Measurements from ENCODE around the gene CR1L.
"Not testable (repeated sequence)": the region's sequence is repeated elsewhere in the genome, so short reads cannot be mapped to it uniquely, and the experiment has no call there.

CR1L gene

GRCh38 chr1:207754974-207755700 lies 110.2 kb downstream of the CR1L start:
- H3K4me3 Mint-ChIP-seq: no peak overlapping the region
- H3K4me1 Mint-ChIP-seq: peaks cover 56% of the 10 kb centered on the region

DNA sequence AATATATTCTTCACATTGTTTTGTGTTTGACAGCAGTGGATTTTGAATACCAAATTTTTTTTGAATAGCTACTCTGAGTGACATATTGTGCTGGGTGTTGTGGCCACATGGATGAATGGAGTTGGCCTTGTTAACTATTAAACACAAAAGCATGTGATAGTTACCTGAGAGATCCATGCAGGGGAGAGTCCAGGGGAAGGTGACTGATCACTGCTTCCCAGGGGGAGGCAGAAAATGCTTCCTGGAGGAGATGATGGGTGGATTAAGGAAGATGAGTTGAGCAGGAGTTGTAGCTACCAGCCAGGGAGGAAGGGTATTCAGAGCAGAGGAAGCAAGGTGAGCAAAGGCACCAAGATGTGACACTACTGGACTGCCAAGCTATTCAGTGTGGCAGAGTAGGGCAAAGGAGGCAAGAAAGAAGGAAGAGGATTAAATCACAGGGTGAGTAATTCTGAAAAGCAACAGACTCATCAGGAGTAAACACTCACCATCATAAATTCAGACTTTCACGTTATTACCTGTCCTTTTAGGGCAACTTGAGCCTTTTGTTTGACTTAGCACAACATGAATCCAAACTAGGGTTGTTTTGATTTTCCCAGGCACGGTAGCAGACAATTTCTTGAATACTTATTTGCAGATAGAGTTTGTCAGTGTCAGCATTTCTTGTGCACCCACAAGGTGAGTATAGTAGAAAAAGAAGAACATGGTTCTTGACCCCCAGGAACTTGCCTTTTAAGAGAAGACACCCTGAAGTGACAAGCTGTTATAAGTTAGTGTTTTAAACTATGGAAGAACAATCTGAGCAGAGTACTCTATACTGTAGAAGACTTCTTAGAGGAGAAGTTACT lies 111.1 kb downstream of the CR1L start:
- ATAC-seq (replicated peaks; ENCODE audit: extremely low read depth, poor library complexity, severe bottlenecking) (no peak), DNase-seq (ENCODE audit: low spot score in 2 of 2) (no peak)
- peak overlapping the region; percentile 42 for H3K27ac Mint-ChIP-seq (ENCODE audit: low read depth)
- no peak overlapping the region for H3K4me3 Mint-ChIP-seq
- peaks cover 37% of the 10 kb centered on the region for H3K36me3 Mint-ChIP-seq (ENCODE audit: insufficient read depth)
- no peaks in the 10 kb centered on the region for H3K9me3 Mint-ChIP-seq
- H3K4me1 Mint-ChIP-seq: peaks cover 54% of the 10 kb centered on the region
- H3K27me3 Mint-ChIP-seq: no peaks in the 10 kb centered on the region

More at GRCh38 chr1:207754974-207755700, 110.2 kb downstream of the CR1L start:
- Mint-ChIP-seq H3K27ac (ENCODE audit: low read depth) (peak overlapping the region; percentile 7), H3K27me3 (no peaks in the 10 kb centered on the region), H3K36me3 (ENCODE audit: insufficient read depth) (peaks cover 29% of the 10 kb centered on the region), H3K9me3 (no peaks in the 10 kb centered on the region)
- no peak for DNase-seq (ENCODE audit: low spot score in 2 of 2)
- ATAC-seq (replicated peaks; ENCODE audit: extremely low read depth, poor library complexity, severe bottlenecking): no peak

DNA sequence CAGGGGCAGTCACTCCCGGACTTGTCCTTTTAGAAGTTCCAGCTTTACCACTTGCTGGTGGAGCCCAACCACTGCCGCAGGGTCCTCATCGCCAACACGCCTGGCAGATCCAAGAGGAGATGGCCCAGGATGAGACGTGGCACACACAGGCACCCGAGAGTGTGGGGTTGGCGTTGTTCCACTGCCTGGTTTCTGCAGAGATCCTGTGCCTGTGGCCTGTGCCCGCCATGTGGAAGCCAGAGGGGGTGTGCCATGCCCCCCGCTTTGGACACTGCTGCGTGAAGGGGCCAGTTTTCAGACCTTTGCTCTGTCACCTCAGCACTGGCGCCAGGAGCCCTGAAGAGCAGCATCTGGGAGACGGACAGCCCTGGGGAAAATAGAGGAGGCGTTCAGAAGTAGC lies 117.7 kb downstream of the CR1L start:
- peaks cover 13% of the 10 kb centered on the region for H3K4me1 Mint-ChIP-seq
- DNase-seq (ENCODE audit: low spot score in 2 of 2): no peak
- H3K27me3 Mint-ChIP-seq: no peaks in the 10 kb centered on the region
- no peak overlapping the region for H3K4me3 Mint-ChIP-seq
- no peaks in the 10 kb centered on the region for H3K9me3 Mint-ChIP-seq
- ATAC-seq (replicated peaks; ENCODE audit: extremely low read depth, poor library complexity, severe bottlenecking): no peak
- H3K36me3 Mint-ChIP-seq (ENCODE audit: insufficient read depth): peaks cover 61% of the 10 kb centered on the region
- no peak overlapping the region for H3K27ac Mint-ChIP-seq (ENCODE audit: low read depth)

DNA sequence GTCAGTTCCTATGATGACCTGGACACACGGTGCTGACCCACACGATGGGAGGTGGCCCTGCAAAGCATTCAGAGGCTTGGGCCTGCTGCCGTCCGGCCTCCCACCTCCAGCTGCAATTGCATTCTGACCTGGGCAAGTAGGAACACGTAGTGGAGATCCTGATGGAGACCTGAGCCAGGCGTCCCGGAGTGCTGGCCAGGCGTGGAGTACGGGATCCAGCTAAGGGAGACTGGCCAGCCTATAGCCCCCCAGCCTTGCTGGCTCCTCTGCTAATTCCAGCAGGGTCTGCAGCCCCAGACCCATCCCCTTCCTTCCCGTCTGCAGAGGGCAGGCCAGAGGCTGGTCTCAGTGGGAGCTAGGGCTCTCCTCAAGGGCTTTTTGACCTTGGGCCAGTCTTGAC lies 118.2 kb downstream of the CR1L start:
- no peak overlapping the region for H3K4me3 Mint-ChIP-seq
- H3K27ac Mint-ChIP-seq (ENCODE audit: low read depth): no peak overlapping the region
- H3K4me1 Mint-ChIP-seq: peaks cover 13% of the 10 kb centered on the region
- DNase-seq (ENCODE audit: low spot score in 2 of 2) (no peak), ATAC-seq (replicated peaks; ENCODE audit: extremely low read depth, poor library complexity, severe bottlenecking) (no peak)
- no peaks in the 10 kb centered on the region for H3K27me3 Mint-ChIP-seq
- H3K36me3 Mint-ChIP-seq (ENCODE audit: insufficient read depth): peaks cover 60% of the 10 kb centered on the region
- H3K9me3 Mint-ChIP-seq: no peaks in the 10 kb centered on the region

- H3K27ac Mint-ChIP-seq (ENCODE audit: low read depth): no peak overlapping the region
- ATAC-seq (replicated peaks; ENCODE audit: extremely low read depth, poor library complexity, severe bottlenecking): no peak
- DNase-seq (ENCODE audit: low spot score in 2 of 2): no peak
- H3K4me1 Mint-ChIP-seq: peaks cover 13% of the 10 kb centered on the region
- H3K27me3 Mint-ChIP-seq: no peaks in the 10 kb centered on the region
- H3K9me3 Mint-ChIP-seq: no peaks in the 10 kb centered on the region
- no peak overlapping the region for H3K4me3 Mint-ChIP-seq
- H3K36me3 Mint-ChIP-seq (ENCODE audit: insufficient read depth): peaks cover 55% of the 10 kb centered on the region
Observed at GRCh38 chr1:207763972-207764371, 119.0 kb downstream of the CR1L start.

GRCh38 chr1:207766569-207766968 lies 121.6 kb downstream of the CR1L start:
- H3K4me3 Mint-ChIP-seq: no peak overlapping the region
- no peaks in the 10 kb centered on the region for H3K27me3 Mint-ChIP-seq
- peak overlapping the region; percentile 58 for H3K27ac Mint-ChIP-seq (ENCODE audit: low read depth)
- no peak for DNase-seq (ENCODE audit: low spot score in 2 of 2)
- peaks cover 42% of the 10 kb centered on the region for H3K36me3 Mint-ChIP-seq (ENCODE audit: insufficient read depth)
- no peaks in the 10 kb centered on the region for H3K9me3 Mint-ChIP-seq
- peaks cover 17% of the 10 kb centered on the region for H3K4me1 Mint-ChIP-seq
- ATAC-seq (replicated peaks; ENCODE audit: extremely low read depth, poor library complexity, severe bottlenecking): no peak

DNA sequence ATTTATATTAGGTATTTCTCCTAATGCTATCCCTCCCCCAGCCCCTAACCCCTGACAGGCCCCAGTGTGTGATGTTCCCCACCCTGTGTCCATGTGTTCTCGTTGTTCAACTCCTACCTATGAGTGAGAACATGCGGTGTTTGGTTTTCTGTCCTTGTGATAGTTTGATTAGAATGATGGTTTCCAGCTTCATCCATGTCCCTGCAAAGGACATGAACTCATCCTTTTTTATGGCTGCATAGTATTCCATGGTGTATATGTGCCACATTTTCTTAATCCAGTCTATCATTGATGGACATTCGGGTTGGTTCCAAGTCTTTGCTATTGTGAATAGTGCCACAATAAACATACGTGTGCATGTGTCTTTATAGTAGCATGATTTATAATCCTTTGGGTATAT lies 125.6 kb downstream of the CR1L start:
- H3K9me3 Mint-ChIP-seq; H3K4me3 Mint-ChIP-seq; ATAC-seq (replicated peaks; ENCODE audit: extremely low read depth, poor library complexity, severe bottlenecking); H3K27ac Mint-ChIP-seq (ENCODE audit: low read depth); DNase-seq (ENCODE audit: low spot score in 2 of 2); H3K27me3 Mint-ChIP-seq: not testable (repeated sequence)
- peaks cover 17% of the 10 kb centered on the region for H3K36me3 Mint-ChIP-seq (ENCODE audit: insufficient read depth)
- H3K4me1 Mint-ChIP-seq: peaks cover 37% of the 10 kb centered on the region

Measured in central memory CD8-positive, alpha-beta T cell (primary cell).